GM18520 (cell line): Measurements from ENCODE around the gene TRIM17.

Source experiments
- ATAC-seq: cut with Tn5 transposase; IDR thresholded peaks from one replicate; pipeline ENCODE4 v1.9.1; 2021; ENCODE audit not compliant: unreplicated experiment

TRIM17 gene

GRCh38 chr1:228417483-228418203, 982 bp upstream of the TRIM17 start:
- ATAC-seq: no peak

- ATAC-seq: no peak
These were observed 400 bp upstream of the TRIM17 start for GRCh38 chr1:228417061-228417460.

- ATAC-seq: no peak
These were observed 826 bp downstream of the TRIM17 start for GRCh38 chr1:228415853-228416216.

DNA sequence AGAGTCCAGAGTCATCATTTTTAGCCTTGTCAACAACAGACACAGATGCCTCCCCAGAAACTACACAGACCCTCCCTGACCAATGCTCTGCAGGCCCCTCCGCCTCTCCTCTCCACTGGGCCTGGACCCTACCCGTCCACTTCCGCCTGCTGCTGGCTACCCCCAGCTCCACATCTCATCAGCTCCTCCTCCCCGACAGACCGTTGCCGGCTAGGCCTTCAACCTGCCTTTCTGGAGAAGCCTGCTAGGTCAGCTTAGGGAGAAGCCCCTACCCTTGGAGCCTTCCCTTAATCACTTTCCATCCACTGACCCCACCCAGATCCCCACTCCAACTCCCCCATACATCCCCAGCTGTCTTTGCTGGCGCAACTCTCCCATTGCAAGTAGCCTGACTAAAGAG, 1.4 kb downstream of the TRIM17 start:
- no peak for ATAC-seq

DNA sequence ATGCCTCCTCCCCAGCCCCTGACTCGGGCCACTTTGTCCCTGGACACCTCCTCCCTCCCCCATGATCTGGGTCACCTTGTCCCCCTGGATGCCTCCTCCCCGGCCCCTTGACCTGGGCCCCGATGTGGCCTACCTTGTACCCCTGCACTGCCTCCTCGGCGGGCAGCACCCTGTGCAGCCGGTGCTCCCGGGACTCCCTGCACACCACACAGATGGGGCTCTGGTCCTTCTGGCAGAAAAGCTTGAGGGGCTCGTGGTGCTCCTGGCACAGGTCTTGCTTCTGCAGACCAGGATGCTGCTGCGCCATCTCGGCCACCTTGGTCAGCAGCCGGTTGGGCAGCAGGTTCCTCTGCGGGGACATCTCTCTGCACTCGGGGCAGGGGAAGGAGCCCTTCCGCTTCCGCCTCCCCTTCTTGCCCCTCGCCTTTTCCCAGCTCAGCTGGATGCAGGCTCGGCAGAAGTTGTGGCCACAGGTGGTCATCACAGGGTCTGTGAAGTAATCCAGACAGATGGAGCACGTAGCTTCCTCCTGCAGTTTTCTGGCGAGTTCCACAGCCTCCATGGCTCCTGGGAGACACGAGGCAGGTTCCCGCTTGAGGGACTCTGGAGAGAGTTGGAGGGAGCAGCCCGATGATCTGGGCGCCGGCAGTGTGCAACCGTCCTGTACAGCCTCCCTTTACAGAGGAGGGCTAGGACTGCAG, 2.0 kb downstream of the TRIM17 start:
- no peak for ATAC-seq

- ATAC-seq: no peak
These were observed 3.2 kb downstream of the TRIM17 start for GRCh38 chr1:228413241-228414010.

GRCh38 chr1:228411548-228412430, 4.9 kb downstream of the TRIM17 start:
- no peak for ATAC-seq

DNA sequence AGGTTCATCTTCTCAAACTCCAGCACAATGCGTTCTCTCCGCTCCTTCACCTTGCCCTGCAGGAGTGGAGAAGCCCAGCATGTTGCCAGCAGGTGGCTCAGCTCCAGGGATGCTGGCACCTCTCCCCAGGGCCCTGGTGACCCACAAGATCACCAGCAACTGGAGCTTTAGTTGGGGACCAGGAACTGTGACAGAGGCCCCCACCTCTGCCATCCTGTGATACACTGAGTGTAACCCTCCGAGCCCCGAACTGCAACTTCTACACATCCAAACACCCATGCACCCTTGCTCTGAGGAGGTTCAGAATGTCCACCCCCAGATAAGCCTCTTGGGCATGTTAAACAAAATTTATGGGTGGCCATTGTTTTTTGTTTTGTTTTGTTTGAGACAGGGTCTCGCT, 5.5 kb downstream of the TRIM17 start:
- no peak for ATAC-seq

GRCh38 chr1:228410671-228411070, 6.0 kb downstream of the TRIM17 start:
- ATAC-seq: no peak

DNA sequence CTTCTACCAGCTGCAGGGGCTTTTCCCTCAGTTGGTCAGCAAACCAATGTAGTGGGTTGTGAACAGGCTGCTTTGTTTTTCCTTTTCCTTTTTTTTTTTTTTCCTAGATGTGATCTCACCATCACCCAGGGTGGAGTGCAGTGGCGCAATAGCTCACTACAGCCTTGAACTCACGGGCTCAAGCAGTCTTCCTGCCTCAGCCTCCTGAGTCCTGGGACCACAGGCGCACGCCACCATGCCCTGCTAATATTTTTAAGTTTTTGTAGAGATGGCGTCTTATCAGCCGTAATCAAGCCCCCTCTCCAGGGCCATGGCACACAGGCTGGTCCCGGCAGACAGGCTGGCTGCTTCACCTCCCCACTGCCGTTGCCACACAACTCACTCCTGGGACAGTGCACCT, 6.6 kb downstream of the TRIM17 start:
- no peak for ATAC-seq

DNA sequence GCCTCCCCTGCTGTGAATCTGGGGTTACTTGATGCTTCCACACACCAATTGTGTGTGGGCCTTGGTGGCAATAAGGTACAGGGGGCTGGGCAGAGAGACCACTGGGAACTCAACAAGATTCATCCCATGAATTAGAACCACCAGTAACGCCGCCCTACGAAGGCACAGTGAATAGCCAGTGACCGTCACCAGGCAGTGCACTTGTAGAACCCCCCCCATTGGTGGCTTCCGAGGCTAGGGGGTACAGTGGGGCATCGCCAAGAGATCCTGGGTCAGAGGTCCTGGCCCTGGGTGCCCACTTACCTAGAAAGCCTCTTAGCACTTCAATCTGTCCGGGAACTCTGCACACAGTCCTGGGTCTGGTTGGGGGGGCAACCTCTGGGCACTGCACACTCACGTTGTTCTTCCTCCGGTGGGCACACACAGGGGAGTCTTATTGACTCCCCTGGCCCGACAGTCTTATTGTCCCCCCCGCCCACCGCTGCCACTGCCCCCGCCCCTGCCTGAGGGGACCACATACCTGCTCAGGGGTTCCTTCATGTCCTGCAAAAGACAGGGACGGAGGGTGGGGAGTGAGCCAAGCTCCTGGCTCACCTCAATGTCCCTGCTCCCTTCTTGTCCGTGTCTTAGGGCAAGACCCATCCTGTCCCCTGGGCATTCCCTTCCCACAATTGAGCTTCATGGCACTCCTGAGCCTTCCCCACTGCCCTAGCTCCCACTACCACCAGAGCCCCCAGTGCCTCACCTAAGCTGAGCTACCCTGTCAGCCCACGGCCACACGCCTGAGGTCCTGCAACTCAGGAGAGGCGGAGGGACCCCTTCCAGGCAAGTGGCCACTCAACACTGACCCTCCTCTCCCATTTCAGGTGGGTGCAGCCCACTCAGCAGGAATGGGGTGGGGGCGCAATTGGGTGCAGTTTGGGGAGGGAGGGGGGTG, 7.5 kb downstream of the TRIM17 start:
- no peak for ATAC-seq

DNA sequence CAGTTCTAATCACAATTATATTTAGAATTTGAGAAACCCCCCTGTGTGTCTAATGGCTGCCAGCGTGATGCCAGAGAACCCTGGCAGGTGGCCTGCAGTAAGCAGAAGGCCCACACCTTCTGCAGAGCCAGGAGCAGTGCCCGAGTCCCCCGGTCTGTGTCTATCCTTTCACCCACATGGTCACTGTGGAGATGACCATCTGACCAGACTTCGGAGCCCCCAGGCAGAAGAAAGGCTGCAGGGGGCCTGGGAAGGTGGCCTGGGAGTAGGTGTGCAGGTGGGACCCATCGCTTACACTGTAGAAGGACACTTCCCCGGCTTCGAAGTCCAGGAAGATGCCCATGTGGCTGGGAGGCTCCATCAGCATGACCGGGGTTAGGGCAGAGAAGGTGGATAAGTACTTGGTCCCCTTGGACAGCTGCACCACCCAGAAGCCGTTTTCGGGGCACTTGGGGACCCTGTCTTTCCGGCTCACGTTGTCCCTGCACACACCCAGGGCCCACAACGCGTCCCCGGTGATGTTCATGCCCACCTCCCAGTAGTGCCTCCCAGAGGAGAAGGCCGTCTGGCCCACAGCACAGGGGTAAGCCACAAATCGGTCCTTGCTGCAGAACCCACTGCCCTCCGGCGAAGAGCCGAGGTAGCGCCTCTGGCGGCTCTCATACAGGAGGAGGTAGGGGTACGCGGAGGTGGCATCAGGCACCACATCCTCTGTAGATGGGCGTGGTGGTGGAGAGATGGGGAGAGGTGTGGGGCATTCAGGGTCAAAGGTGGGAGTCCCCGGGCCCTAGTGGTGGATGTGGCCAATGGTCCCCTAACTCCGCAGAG, 8.4 kb downstream of the TRIM17 start:
- ATAC-seq: no peak

GRCh38 chr1:228407106-228408040, 9.3 kb downstream of the TRIM17 start:
- no peak for ATAC-seq

DNA sequence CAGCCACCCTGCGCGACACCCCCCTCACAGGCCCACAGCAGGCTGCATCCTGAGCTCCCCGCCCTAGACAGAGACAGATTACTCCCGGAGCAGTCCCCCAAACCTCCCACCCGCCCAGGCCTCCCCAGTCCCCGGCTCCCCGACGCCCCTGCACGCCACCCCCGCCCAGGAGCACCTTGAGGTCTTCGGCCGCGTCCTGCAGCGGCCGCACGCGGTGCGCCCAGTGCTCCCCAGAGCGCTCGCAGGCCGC, 10.8 kb downstream of the TRIM17 start:
- no peak for ATAC-seq

DNA sequence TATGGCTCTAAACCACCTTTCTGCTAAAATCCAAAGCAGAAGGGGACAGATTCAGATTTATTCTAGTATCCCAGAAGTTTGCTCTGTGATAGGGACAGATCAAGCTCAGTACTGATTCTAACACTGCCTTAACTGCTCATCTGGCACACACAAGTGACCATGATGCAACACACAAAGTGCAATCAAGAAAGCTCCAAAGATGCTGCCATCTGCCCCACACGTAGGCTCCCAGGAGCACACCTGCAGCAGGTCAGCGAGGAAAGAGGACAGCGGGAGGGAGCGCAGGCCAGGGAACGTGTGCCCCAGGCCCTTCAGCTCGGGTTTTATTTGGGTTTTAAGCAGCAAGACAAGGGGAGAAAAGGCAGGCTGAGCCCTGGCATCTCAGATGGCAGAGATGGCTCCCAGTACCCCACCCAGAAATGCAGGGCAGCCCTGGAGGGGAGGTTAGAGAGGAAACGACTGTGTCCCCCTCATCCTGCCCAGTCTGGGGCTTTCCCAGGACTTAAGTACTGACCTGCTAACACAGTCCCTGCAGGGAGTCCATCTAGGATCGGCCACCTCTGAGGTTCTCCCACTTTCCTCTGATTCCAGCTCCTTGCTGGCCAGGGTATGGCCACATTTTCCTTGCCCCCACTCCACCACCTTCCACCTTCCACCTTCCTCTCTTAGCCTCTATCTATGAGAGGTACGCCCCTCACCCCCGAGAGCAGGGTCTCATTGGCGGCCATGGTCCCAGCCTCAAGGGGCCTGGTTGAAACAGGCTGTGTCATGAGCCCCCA, 11.3 kb downstream of the TRIM17 start:
- no peak for ATAC-seq

GRCh38 chr1:228404107-228404720, 12.4 kb downstream of the TRIM17 start:
- no peak for ATAC-seq

GRCh38 chr1:228403231-228403631, 13.4 kb downstream of the TRIM17 start:
- ATAC-seq: no peak
